Activated T-cell treated with anti-CD3 and anti-CD28 coated beads, Interleukin-2, amount 50 U/mL, for 4 hours (primary cell): ENCODE measurements around the gene APOA1. TPM values are rescaled to one million over a fixed set of nuclear protein-coding genes. Genes with fewer than 3 reads are reported as not detected.

Experiments
- ATAC-seq, 2 donors: fragments of 200-7000 bp; cut with Tn5 transposase; one replicate each; pipeline ENCODE4 v1.10.0; 2021
- DNase-seq: peaks from one replicate; pipeline ENCODE4 v3.0.0-alpha.2; 2020
- H3K27me3 Mint-ChIP-seq: one replicate; pipeline ENCODE4 v1.8.0; 2021; ENCODE audit warnings: low read depth, mixed read lengths
- H3K36me3 Mint-ChIP-seq: one replicate; pipeline ENCODE4 v1.8.0; 2022; ENCODE audit warnings: mixed read lengths; ENCODE audit not compliant: insufficient read depth
- H3K4me1 Mint-ChIP-seq: one replicate; pipeline ENCODE4 v1.8.0; 2021; ENCODE audit warnings: low read depth, mixed read lengths
- H3K4me3 Mint-ChIP-seq: one replicate; pipeline ENCODE4 v1.8.0; 2021; ENCODE audit warnings: mild to moderate bottlenecking, moderate library complexity, mixed read lengths
- H3K9me3 Mint-ChIP-seq: one replicate; pipeline ENCODE4 v1.8.0; 2021; ENCODE audit warnings: mixed read lengths
- total RNA-seq, 3 donors: library from RNA; stranded (reverse); gene quantifications; one replicate each; pipeline ENCODE4 v1.2.1, GENCODE V29; 2021

Gene APOA1
- total RNA-seq, 3 donors from 2014 or later, result 1.4 to 2.9 (median 2.1) TPM

- H3K36me3 Mint-ChIP-seq, result peaks cover 35% of the 10 kb centered on the region
- DNase-seq (peak; percentile 79), ATAC-seq (peak; percentile 85 to 88)
- no peaks in the 10 kb centered on the region for H3K27me3 Mint-ChIP-seq
- H3K9me3 Mint-ChIP-seq, result no peaks in the 10 kb centered on the region
- H3K4me1 Mint-ChIP-seq, result peaks cover 53% of the 10 kb centered on the region
- H3K4me3 Mint-ChIP-seq, result peak within 1 kb of the TSS; percentile 94
Observed at GRCh38 chr11:116787786-116788486, 49.5 kb downstream of the APOA1 start, which contains the start of gene ZPR1. Gene ZPR1 (minus strand): TSS chr11:116788023. CDS start chr11:116787990, 33 bp downstream.

DNA sequence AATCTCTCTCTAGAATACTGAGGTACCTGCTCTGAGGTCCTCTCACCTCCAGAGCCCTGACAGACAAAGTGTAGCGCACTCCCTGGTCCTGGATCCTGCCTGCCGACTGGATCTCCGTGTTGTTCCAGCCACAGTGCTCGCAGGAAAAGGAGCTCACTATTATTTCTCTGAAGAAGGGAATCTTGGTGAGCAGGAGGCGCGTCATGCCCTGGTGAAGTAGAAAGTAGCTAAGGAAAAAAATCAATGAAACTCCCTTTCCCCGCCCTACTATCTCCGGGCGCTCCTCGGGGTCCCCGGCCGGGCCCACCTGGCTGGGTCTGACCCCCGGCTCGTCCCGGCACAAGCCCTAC, 50.0 kb downstream of the APOA1 start:
- Mint-ChIP-seq H3K4me3 (peak overlapping the region; percentile 94), H3K36me3 (peaks cover 38% of the 10 kb centered on the region), H3K9me3 (no peaks in the 10 kb centered on the region), H3K27me3 (no peaks in the 10 kb centered on the region), H3K4me1 (peaks cover 58% of the 10 kb centered on the region)
- ATAC-seq, result peak; percentile 3 to 12
- DNase-seq, result no peak

GRCh38 chr11:116786966-116787365, 50.5 kb downstream of the APOA1 start:
- ATAC-seq (no peak), DNase-seq (no peak)
- H3K36me3 Mint-ChIP-seq, result peaks cover 43% of the 10 kb centered on the region
- no peaks in the 10 kb centered on the region for H3K27me3 Mint-ChIP-seq
- peaks cover 63% of the 10 kb centered on the region for H3K4me1 Mint-ChIP-seq
- no peaks in the 10 kb centered on the region for H3K9me3 Mint-ChIP-seq
- H3K4me3 Mint-ChIP-seq, result peak overlapping the region; percentile 94

DNA sequence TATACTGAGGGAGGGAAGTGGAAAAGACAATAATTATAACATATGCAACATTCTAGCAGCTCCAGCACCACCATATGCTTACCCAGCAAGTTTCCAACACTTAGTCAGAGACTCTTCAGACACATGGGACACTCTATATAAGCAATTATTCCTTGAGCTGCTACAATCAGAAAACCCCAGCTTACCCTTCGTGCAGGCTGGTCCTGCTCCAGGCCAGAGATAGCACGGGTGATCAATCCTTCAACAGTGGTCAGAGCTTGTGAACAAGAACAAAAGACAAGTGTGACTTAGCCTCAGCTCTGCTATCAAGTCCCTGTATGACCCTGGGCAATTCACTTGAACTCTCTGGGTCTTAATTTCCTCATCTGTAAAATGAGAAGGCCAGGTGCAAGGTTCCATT, 51.1 kb downstream of the APOA1 start:
- Mint-ChIP-seq H3K4me1 (peaks cover 64% of the 10 kb centered on the region), H3K9me3 (no peaks in the 10 kb centered on the region), H3K27me3 (no peaks in the 10 kb centered on the region), H3K36me3 (peaks cover 45% of the 10 kb centered on the region), H3K4me3 (peak overlapping the region; percentile 94)
- DNase-seq (no peak), ATAC-seq (no peak)

Other genes starting within 250 kb of the APOA1 start
- 10 to 100 TPM; 26.3 to 28.5 (median 27.7) TPM for gene BUD13, start 64.6 kb downstream of the APOA1 start, total RNA-seq
- 100 to 1,000 TPM; 140 to 145 (median 142) TPM for gene ZPR1, start 49.6 kb downstream of the APOA1 start, total RNA-seq
- gene APOA5, start 45.7 kb downstream of the APOA1 start, total RNA-seq, result not detected
- not detected for gene APOA4, start 14.3 kb downstream of the APOA1 start, total RNA-seq
- gene APOC3, start 7.7 kb downstream of the APOA1 start, total RNA-seq, result 1 to 10 TPM in 2 of 3 donors, under 1 TPM in 1; 0.82 to 4.0 (median 2.0) TPM